ENCODE data around the gene TIMP1.

GRCh38 chrX:47556045-47556623 is 26.1 kb upstream of the TIMP1 start:
- no peak for TF ChIP-seq CTCF (optimal IDR thresholded peaks at IDR 0.05 in 1 of 3, IDR thresholded peaks at IDR 0.05 in 1 of 3, conservative IDR thresholded peaks at IDR 0.05 in 1 of 3; ENCODE audit: extremely low read depth in 1 of 3, insufficient read depth in 2 of 3, low read length in 3 of 3)
- no peak for TF ChIP-seq EZH2 (IDR thresholded peaks at IDR 0.05; ENCODE audit: low read length)
